ENCODE measurements around the gene KIF18B.
A peak's percentile ranks its signal among the peaks of the same experiment; 100 is the strongest.

KIF18B gene

GRCh38 chr17:44903012-44903685 is 44.4 kb downstream of the KIF18B start:
- DNase-seq (ENCODE audit: extremely low spot score) = no peak
- ChIA-PET POLR2A (interaction anchor here (4.7 kb wide), 1 partner anchor 7 kb away, joined by 37 read pairs; no protein-coding TSS in a partner anchor), CTCF (interaction anchor here (1.3 to 3.1 kb wide), 3 partner anchors 8 to 232 kb away, joined by 3 to 16 read pairs (median 5); partner anchors contain the start of gene ACBD4)
- TF ChIP-seq FOXK2 (IDR thresholded peaks at IDR 0.05) (no peak), FOXA1 (IDR thresholded peaks at IDR 0.05) (no peak), LEF1 (IDR thresholded peaks at IDR 0.05; ENCODE audit: borderline replicate concordance) (no peak), ZNF384 (IDR thresholded peaks at IDR 0.05) (no peak), TARDBP (IDR thresholded peaks at IDR 0.05) (no peak), HDGF (IDR thresholded peaks at IDR 0.05; ENCODE audit: borderline replicate concordance) (no peak)

- ChIA-PET CTCF (interaction anchor here (1.3 to 3.1 kb wide), 3 partner anchors 9 to 233 kb away, joined by 3 to 16 read pairs (median 5); partner anchors contain the start of gene ACBD4), POLR2A (interaction anchor here (4.7 kb wide), 1 partner anchor 8 kb away, joined by 37 read pairs; no protein-coding TSS in a partner anchor)
- no peak for TF ChIP-seq ARNT (IDR thresholded peaks at IDR 0.05)
- no peak for TF ChIP-seq BHLHE40 (IDR thresholded peaks at IDR 0.05; ENCODE audit: borderline replicate concordance)
- TF ChIP-seq HDGF (IDR thresholded peaks at IDR 0.05; ENCODE audit: borderline replicate concordance) = no peak
- TF ChIP-seq ZNF384 (IDR thresholded peaks at IDR 0.05) = no peak
- TF ChIP-seq FOXK2 (IDR thresholded peaks at IDR 0.05) = no peak
- TF ChIP-seq SP1 (IDR thresholded peaks at IDR 0.05) = no peak
- TF ChIP-seq ELF4 (IDR thresholded peaks at IDR 0.05) = no peak
- TF ChIP-seq, protein P1, sequence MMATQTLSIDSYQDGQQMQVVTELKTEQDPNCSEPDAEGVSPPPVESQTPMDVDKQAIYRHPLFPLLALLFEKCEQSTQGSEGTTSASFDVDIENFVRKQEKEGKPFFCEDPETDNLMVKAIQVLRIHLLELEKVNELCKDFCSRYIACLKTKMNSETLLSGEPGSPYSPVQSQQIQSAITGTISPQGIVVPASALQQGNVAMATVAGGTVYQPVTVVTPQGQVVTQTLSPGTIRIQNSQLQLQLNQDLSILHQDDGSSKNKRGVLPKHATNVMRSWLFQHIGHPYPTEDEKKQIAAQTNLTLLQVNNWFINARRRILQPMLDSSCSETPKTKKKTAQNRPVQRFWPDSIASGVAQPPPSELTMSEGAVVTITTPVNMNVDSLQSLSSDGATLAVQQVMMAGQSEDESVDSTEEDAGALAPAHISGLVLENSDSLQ (IDR thresholded peaks at IDR 0.05) = no peak
- TF ChIP-seq LEF1 (IDR thresholded peaks at IDR 0.05; ENCODE audit: borderline replicate concordance) = no peak
- TF ChIP-seq NFRKB (IDR thresholded peaks at IDR 0.05) = no peak
- TF ChIP-seq FOXA1 (IDR thresholded peaks at IDR 0.05) = no peak
- no peak for TF ChIP-seq L3MBTL2 (conservative IDR thresholded peaks at IDR 0.05)
- TF ChIP-seq TARDBP (IDR thresholded peaks at IDR 0.05) = no peak
- TF ChIP-seq SUZ12 (IDR thresholded peaks at IDR 0.05) = no peak
- no peak for TF ChIP-seq CTBP1 (IDR thresholded peaks at IDR 0.05; ENCODE audit: borderline replicate concordance)
- TF ChIP-seq FOXM1 (IDR thresholded peaks at IDR 0.05; ENCODE audit: borderline replicate concordance) = no peak
- no peak for DNase-seq (ENCODE audit: extremely low spot score)
Observed at GRCh38 chr17:44902135-44902760, 45.3 kb downstream of the KIF18B start.

- TF ChIP-seq TARDBP (IDR thresholded peaks at IDR 0.05) (no peak), ARNT (IDR thresholded peaks at IDR 0.05) (no peak), SP1 (IDR thresholded peaks at IDR 0.05) (no peak), BHLHE40 (IDR thresholded peaks at IDR 0.05; ENCODE audit: borderline replicate concordance) (no peak), FOXA1 (IDR thresholded peaks at IDR 0.05) (no peak), ZNF384 (IDR thresholded peaks at IDR 0.05) (no peak)
- TF ChIP-seq, protein P1 (IDR thresholded peaks at IDR 0.05) = no peak
- POLR2A ChIA-PET = interaction anchor here (1.9 to 4.7 kb wide), 2 partner anchors 9 to 16 kb away, joined by 5 to 37 read pairs; no protein-coding TSS in a partner anchor
- CTCF ChIA-PET = interaction anchor here (0.7 to 3.1 kb wide), 3 partner anchors 9 to 122 kb away, joined by 3 to 16 read pairs (median 5); no protein-coding TSS in a partner anchor
- no peak for DNase-seq (ENCODE audit: extremely low spot score)
Observed at GRCh38 chr17:44901411-44901921, 46.1 kb downstream of the KIF18B start.

DNA sequence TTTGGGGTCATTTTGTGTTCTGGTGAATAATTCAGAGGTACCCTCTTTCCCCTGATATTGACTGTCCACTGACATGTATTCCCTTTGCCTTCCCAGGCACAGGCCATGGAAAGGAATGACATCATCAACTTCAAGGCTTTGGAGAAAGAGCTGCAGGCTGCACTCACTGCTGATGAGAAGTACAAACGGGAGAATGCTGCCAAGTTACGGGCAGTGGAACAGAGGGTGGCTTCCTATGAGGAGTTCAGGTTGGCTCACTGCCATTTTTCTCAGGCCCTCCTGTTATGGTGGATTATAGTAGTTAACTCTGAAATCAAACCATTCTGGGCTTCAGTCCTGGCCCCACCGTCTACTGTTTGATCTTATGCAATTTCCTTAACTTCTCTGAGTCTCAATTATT is 46.7 kb downstream of the KIF18B start:
- ChIA-PET CTCF (interaction anchor here (0.7 to 3.1 kb wide), 2 partner anchors 10 to 20 kb away, joined by 3 to 16 read pairs; no protein-coding TSS in a partner anchor), POLR2A (interaction anchor here (1.9 to 4.7 kb wide), 2 partner anchors 9 to 17 kb away, joined by 5 to 37 read pairs; no protein-coding TSS in a partner anchor)
- no peak for TF ChIP-seq NFRKB (IDR thresholded peaks at IDR 0.05)
- TF ChIP-seq ELF4 (IDR thresholded peaks at IDR 0.05) = no peak
- TF ChIP-seq HDGF (IDR thresholded peaks at IDR 0.05; ENCODE audit: borderline replicate concordance) = no peak
- TF ChIP-seq SP1 (IDR thresholded peaks at IDR 0.05) = no peak
- TF ChIP-seq CTBP1 (IDR thresholded peaks at IDR 0.05; ENCODE audit: borderline replicate concordance) = no peak
- no peak for TF ChIP-seq SUZ12 (IDR thresholded peaks at IDR 0.05)
- no peak for DNase-seq (ENCODE audit: extremely low spot score)

DNA sequence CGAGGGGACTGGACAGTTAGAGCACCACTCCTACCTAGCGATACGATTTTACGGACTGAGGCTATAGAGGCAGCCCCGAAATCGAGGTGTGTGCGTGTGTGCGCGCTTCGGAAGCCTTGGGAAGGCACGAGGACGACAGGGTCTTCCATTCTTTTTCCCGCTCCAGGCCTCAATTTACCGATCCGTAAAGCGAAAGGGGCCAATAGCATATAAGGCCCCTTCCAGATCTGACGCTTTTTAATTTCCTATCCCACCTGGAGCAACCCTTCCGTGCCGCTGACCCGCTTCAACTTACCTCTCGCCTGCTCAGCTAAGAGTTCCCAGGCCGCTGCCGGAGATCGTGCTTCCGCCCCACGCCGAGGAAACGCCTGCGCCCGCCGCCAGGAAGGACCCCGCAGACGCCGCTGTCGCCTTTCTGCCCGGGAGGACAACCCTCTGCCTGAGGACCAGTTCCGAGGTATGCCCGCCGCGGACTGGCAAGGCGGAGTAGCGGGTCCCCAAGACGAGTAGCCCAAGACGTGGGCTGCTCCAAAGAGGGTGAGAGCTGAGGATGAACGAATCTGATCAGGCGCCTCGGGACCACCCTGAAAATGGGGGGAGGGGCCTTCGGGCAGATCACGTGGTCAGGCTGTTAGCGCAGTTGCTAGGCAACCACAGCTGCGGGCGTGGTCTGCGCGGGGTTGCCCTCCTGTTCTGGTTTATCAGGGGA is 48.3 kb downstream of the KIF18B start, which contains the start of gene EFTUD2:
Gene EFTUD2, minus strand, starts transcription at position 372 of the 709 bp plus-strand sequence. CDS start 4,924 bp downstream, outside the sequence.
- POLR2A ChIA-PET = interaction anchor here (0.6 to 4.7 kb wide), 9 partner anchors 8 to 152 kb away, joined by 3 to 37 read pairs (median 3); partner anchors contain the start of gene DCAKD
- TF ChIP-seq BHLHE40 (IDR thresholded peaks at IDR 0.05; ENCODE audit: borderline replicate concordance) = no peak
- peak; percentile 80 for TF ChIP-seq ELF4 (IDR thresholded peaks at IDR 0.05)
- TF ChIP-seq ARNT (IDR thresholded peaks at IDR 0.05) = peak; percentile 51; the same call in 1 of the 2 replicates
- TF ChIP-seq FOXM1 (IDR thresholded peaks at IDR 0.05; ENCODE audit: borderline replicate concordance) = peak; percentile 39; the same call in 1 of the 2 replicates
- no peak for TF ChIP-seq SP1 (IDR thresholded peaks at IDR 0.05)
- TF ChIP-seq, protein P1 (IDR thresholded peaks at IDR 0.05) = no peak
- no peak for TF ChIP-seq NFRKB (IDR thresholded peaks at IDR 0.05)
- peak; percentile 94 for TF ChIP-seq L3MBTL2 (conservative IDR thresholded peaks at IDR 0.05)
- no peak for TF ChIP-seq HDGF (IDR thresholded peaks at IDR 0.05; ENCODE audit: borderline replicate concordance)
- TF ChIP-seq SUZ12 (IDR thresholded peaks at IDR 0.05) = no peak
- TF ChIP-seq CTBP1 (IDR thresholded peaks at IDR 0.05; ENCODE audit: borderline replicate concordance) = peak; percentile 56; the same call in 1 of the 2 replicates
- TF ChIP-seq TARDBP (IDR thresholded peaks at IDR 0.05) = 0 out of 2 replicates have a peak, but pooled peaks have one; percentile 18
- TF ChIP-seq LEF1 (IDR thresholded peaks at IDR 0.05; ENCODE audit: borderline replicate concordance) = 0 out of 2 replicates have a peak, but pooled peaks have one; percentile 25
- TF ChIP-seq ZNF384 (IDR thresholded peaks at IDR 0.05) = no peak
- no peak for TF ChIP-seq FOXA1 (IDR thresholded peaks at IDR 0.05)
- no peak for TF ChIP-seq FOXK2 (IDR thresholded peaks at IDR 0.05)
- peak; percentile 94 for DNase-seq (ENCODE audit: extremely low spot score)
- CTCF ChIA-PET = interaction anchor here (0.7 kb wide), 2 partner anchors 21 to 34 kb away, joined by 3 read pairs; no protein-coding TSS in a partner anchor
